ENCODE measurements around the gene CCL17. TPM values are rescaled to one million over a fixed set of nuclear protein-coding genes. Genes with fewer than 3 reads are reported as not detected.

CCL17 gene
- total and polyA plus RNA-seq, 10 of the 15 experiments (the other 5 are each of a cell fraction or from before 2014, with no cell fraction given), result 1.2 to 84.9 (median 34.2) TPM

- Histone ChIP-seq H4K20me1 (ENCODE audit: control insufficient read depth, insufficient read depth) (no peaks in the 10 kb centered on the region), H3K4me2 (ENCODE audit: control insufficient read depth, insufficient read depth) (no peak overlapping the region), H3K36me3 (ENCODE audit: control insufficient read depth in 2 of 2, insufficient read depth in 2 of 2, low read length in 1 of 2) (no peaks in the 10 kb centered on the region), H3K9ac (ENCODE audit: control insufficient read depth, insufficient read depth, low read length) (no peak overlapping the region), H3K27ac (ENCODE audit: control insufficient read depth, insufficient read depth) (no peak overlapping the region), H3K9me3 (replicated peaks; ENCODE audit: control insufficient read depth, insufficient read depth, low read length) (no peaks in the 10 kb centered on the region), H3K79me2 (ENCODE audit: control insufficient read depth, insufficient read depth, low read length) (no peaks in the 10 kb centered on the region), H3K4me1 (ENCODE audit: control insufficient read depth, insufficient read depth, low read length) (peaks cover 7% of the 10 kb centered on the region), H3K27me3 (replicated peaks in 1 of 2; ENCODE audit: control insufficient read depth in 2 of 2, insufficient read depth in 2 of 2, low read length in 1 of 2) (no peaks in the 10 kb centered on the region), H2AFZ (ENCODE audit: control insufficient read depth, low read depth, low read length) (no peak overlapping the region), H3K4me3 (no peak overlapping the region)
- POLR2A ChIA-PET, result interaction anchor here (0.6 to 3.1 kb wide), 3 partner anchors 11 to 613 kb away, joined by 3 to 10 read pairs (median 9); no protein-coding TSS in a partner anchor
- CTCF ChIA-PET, result interaction anchor here (0.8 to 1.8 kb wide), 2 partner anchors 11 to 15 kb away, joined by 4 read pairs; no protein-coding TSS in a partner anchor
- ATAC-seq (peak; percentile 43), FAIRE-seq (no peak), DNase-seq (ENCODE audit: low read depth, low spot score) (no peak)
- RAD21 ChIA-PET (ENCODE audit: unreplicated experiment), result interaction anchor here (0.8 to 2.8 kb wide), 5 partner anchors 11 to 100 kb away, joined by 3 to 14 read pairs (median 5); no protein-coding TSS in a partner anchor
- intact Hi-C loops (cut with micrococcal nuclease; ENCODE audit: unreplicated experiment) (no loop called here), in situ Hi-C loops (cut with MboI) (no loop called here)
- TF ChIP-seq REST (IDR thresholded peaks at IDR 0.05; ENCODE audit: low read depth, low read length) (peak; percentile 59; the same call in 1 of the 2 replicates), BHLHE40 (IDR thresholded peaks at IDR 0.05; ENCODE audit: borderline replicate concordance in 1 of 2, low read depth in 2 of 2, low read length in 1 of 2) (no peak), IKZF1 (conservative IDR thresholded peaks at IDR 0.05) (0 out of 2 replicates have a peak, but pooled peaks have one; percentile 13), EZH2 (IDR thresholded peaks at IDR 0.05; ENCODE audit: borderline replicate concordance, control insufficient read depth, low read depth, low read length) (no peak), BACH1 (IDR thresholded peaks at IDR 0.05; ENCODE audit: borderline replicate concordance) (no peak)
- 66% methylated on average over 7 of the region's 7 CpGs for WGBS (ENCODE audit: insufficient coverage, insufficient replicate concordance, low lambda C conversion rate, missing lambda C conversion rate)
- BruUV-seq (replicated peaks), result no TSS peak
- SMC1A ChIA-PET (ENCODE audit: uncharacterized antibody, unreplicated experiment), result interaction anchor here (0.7 to 2.2 kb wide), 7 partner anchors 11 to 99 kb away, joined by 3 to 8 read pairs (median 4); no protein-coding TSS in a partner anchor
Measured at GRCh38 chr16:57401943-57402640, 2.5 kb upstream of the CCL17 start.
